MM.1S (cell line): ENCODE data around the gene SEC11C.

Experiments used
- EZH2 ChIP-seq: fragments of 300-600 bp; sonication (generic); optimal IDR thresholded peaks from 2 replicates; pipeline ENCODE3; 2017; ENCODE audit warnings: low read depth, mild to moderate bottlenecking, antibody characterized with exemption, low read length, mixed read lengths
- EZH2phosphoT487 ChIP-seq: fragments of 300-600 bp; sonication (generic); IDR thresholded peaks from 2 replicates; pipeline ENCODE4 v1.6.1; 2018; ENCODE audit warnings: antibody characterized with exemption, low read length
- TF ChIP-seq, protein P1 (sequence below): fragments of 300-600 bp; sonication (generic); IDR thresholded peaks from 2 replicates; pipeline ENCODE4 v1.5.1; 2016; ENCODE audit warnings: antibody characterized with exemption, low read length, mixed read lengths

DNA sequence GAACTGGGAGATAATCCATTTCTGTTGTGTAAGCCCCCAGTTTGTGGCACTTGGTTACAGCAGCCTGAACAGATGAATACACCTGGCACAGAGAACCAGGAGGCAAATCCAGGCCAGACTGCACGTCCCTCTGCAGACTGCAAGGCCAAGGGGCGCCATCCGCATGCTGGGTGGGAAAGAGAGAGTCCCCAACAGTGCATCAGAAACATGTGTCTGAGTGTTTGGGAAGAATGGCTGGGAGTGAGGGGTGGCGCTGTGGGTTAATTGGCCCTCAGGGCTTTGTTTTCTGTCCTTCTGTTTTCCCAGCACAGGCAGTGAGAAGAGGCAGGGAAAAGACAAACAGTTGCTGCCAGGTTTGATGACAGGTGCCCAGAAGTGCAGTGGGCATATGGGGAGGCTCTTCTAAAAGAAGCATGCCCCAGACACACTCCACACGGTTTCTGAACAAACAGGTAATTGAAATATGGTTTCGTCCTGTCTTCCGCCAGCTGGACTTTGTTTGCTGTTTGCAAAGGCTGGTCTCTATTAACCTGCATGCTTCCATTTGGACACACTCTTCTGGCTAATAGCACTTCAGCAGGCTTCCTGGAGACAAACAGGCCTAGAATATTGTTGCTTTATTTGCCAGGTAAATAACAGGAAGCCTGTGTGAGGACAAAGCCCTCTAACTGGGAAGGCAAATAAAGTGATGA is 43.4 kb upstream of the SEC11C start:
- TF ChIP-seq, protein P1, sequence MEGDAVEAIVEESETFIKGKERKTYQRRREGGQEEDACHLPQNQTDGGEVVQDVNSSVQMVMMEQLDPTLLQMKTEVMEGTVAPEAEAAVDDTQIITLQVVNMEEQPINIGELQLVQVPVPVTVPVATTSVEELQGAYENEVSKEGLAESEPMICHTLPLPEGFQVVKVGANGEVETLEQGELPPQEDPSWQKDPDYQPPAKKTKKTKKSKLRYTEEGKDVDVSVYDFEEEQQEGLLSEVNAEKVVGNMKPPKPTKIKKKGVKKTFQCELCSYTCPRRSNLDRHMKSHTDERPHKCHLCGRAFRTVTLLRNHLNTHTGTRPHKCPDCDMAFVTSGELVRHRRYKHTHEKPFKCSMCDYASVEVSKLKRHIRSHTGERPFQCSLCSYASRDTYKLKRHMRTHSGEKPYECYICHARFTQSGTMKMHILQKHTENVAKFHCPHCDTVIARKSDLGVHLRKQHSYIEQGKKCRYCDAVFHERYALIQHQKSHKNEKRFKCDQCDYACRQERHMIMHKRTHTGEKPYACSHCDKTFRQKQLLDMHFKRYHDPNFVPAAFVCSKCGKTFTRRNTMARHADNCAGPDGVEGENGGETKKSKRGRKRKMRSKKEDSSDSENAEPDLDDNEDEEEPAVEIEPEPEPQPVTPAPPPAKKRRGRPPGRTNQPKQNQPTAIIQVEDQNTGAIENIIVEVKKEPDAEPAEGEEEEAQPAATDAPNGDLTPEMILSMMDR = no peak
- TF ChIP-seq EZH2 (no peak), EZH2phosphoT487 (no peak)
